Measurements from ENCODE around the gene DYNLT2. TPM values are rescaled to one million over a fixed set of nuclear protein-coding genes. Genes with fewer than 3 reads are reported as not detected.

DYNLT2 gene
- total and polyA plus RNA-seq, 2 of the 13 experiments (the other 11 are each of a cell fraction or from before 2014, with no cell fraction given), result 2.1 to 4.3 TPM

DNA sequence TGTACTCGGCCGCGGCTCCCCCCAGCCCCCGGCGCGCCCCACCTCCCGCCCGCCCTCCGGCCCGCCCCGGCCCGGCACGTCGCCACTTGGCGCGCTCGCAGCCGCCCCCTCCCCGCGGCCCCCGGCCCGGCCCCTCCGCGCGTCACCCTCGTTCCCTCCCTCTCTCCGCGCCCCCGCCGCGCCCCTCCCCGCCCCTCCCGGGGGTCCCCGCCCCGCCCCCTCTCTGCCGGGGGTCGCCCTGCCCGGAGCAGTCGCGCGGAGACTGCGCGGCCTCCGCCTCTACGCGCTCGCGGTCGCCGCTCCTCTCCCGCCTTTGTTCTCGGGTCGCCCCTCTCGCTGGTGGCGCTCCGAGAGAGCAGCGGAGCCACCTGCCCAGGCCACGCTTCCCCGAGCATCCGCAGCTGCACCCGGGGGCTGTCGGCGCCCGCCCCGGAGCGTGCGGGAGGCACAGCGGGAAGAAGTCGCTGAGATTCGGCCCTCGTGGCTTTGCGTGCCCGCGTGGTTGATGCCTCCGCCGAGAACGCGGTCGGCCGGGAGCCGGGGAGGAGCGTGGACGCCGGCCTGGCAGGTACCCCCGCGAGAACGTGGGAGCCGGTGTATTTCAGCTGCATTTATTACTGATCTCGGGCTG, 26.8 kb downstream of the DYNLT2 start, which contains the start of gene PHF10 (continued):
- TF ChIP-seq ZNF646 (CRISPR knock-in tag; IDR thresholded peaks at IDR 0.05) (no peak), MNT (IDR thresholded peaks at IDR 0.05) (0 out of 2 replicates have a peak, but pooled peaks have one; percentile 7), ZNF580 (CRISPR knock-in tag; IDR thresholded peaks at IDR 0.05; ENCODE audit: borderline replicate concordance, low read depth) (peak; percentile 26; the same call in 1 of the 2 replicates), RXRB (CRISPR knock-in tag; IDR thresholded peaks at IDR 0.05; ENCODE audit: borderline replicate concordance) (no peak), BRD4 (CRISPR knock-in tag; IDR thresholded peaks at IDR 0.05) (peak; percentile 63; the same call in 1 of the 2 replicates), ZNF782 (CRISPR knock-in tag; IDR thresholded peaks at IDR 0.05; ENCODE audit: borderline replicate concordance) (no peak; the same call in 1 of the 2 replicates), ASH2L (IDR thresholded peaks at IDR 0.05; ENCODE audit: insufficient read length, low read depth, low read length) (no peak), HOXA7 (CRISPR knock-in tag; IDR thresholded peaks at IDR 0.05) (peak; percentile 97), KDM5B (CRISPR knock-in tag; IDR thresholded peaks at IDR 0.05; ENCODE audit: borderline replicate concordance) (peak; percentile 94), HDAC1 (CRISPR knock-in tag; IDR thresholded peaks at IDR 0.05) (peak; percentile 78), ATF7 (IDR thresholded peaks at IDR 0.05) (no peak), ATF7 (CRISPR knock-in tag; IDR thresholded peaks at IDR 0.05) (0 out of 2 replicates have a peak, but pooled peaks have one; percentile 25), NFATC3 (CRISPR knock-in tag; IDR thresholded peaks at IDR 0.05) (peak; percentile 76; the same call in 1 of the 2 replicates), FOXO1 (CRISPR knock-in tag; IDR thresholded peaks at IDR 0.05) (peak; percentile 74; the same call in 1 of the 2 replicates), ZNF749 (CRISPR knock-in tag; IDR thresholded peaks at IDR 0.05; ENCODE audit: borderline replicate concordance) (peak; percentile 75; the same call in 1 of the 2 replicates), ZFP62 (CRISPR knock-in tag; IDR thresholded peaks at IDR 0.05) (no peak), DPF2 (CRISPR knock-in tag; IDR thresholded peaks at IDR 0.05; ENCODE audit: borderline replicate concordance, low read depth) (no peak), ZNF883 (CRISPR knock-in tag; IDR thresholded peaks at IDR 0.05; ENCODE audit: not compliant biosample characterization) (peak; percentile 96), ZNF10 (CRISPR knock-in tag; IDR thresholded peaks at IDR 0.05; ENCODE audit: borderline replicate concordance, low read depth) (no peak), ZNF33B (CRISPR knock-in tag; IDR thresholded peaks at IDR 0.05) (no peak; the same call in 1 of the 2 replicates)

Data from HepG2 (cell line).